HG02981 (cell line): ENCODE data around the gene MED9.
A peak's percentile ranks its signal among the peaks of the same experiment; 100 is the strongest.

Experiments used
- ATAC-seq: cut with Tn5 transposase; IDR thresholded peaks from one replicate; pipeline ENCODE4 v1.9.1; 2021; ENCODE audit warnings: mild to moderate bottlenecking, moderate library complexity; ENCODE audit not compliant: unreplicated experiment

MED9 gene

GRCh38 chr17:17487998-17488397 lies 11.2 kb downstream of the MED9 start:
- ATAC-seq, result no peak

GRCh38 chr17:17491031-17491471 lies 14.3 kb downstream of the MED9 start:
- ATAC-seq, result no peak

GRCh38 chr17:17491546-17491988 lies 14.8 kb downstream of the MED9 start:
- ATAC-seq, result no peak

GRCh38 chr17:17492085-17492484 lies 15.3 kb downstream of the MED9 start:
- no peak for ATAC-seq

GRCh38 chr17:17492571-17492970 lies 15.8 kb downstream of the MED9 start:
- no peak for ATAC-seq

GRCh38 chr17:17493249-17493985 lies 16.6 kb downstream of the MED9 start:
- no peak for ATAC-seq

- no peak for ATAC-seq
Measured at GRCh38 chr17:17493986-17494466, 17.2 kb downstream of the MED9 start.

- no peak for ATAC-seq
Measured at GRCh38 chr17:17494499-17494869, 17.7 kb downstream of the MED9 start.

GRCh38 chr17:17494870-17495535 lies 18.2 kb downstream of the MED9 start:
- no peak for ATAC-seq

- ATAC-seq, result no peak
Measured at GRCh38 chr17:17495536-17496188, 18.9 kb downstream of the MED9 start.

GRCh38 chr17:17496189-17497064 lies 19.6 kb downstream of the MED9 start, which contains the start of gene RASD1:
RASD1 (minus strand) TSS chr17:17496395; CDS start chr17:17496181, 214 bp downstream.
- peak; percentile 67 for ATAC-seq

- no peak for ATAC-seq
Measured at GRCh38 chr17:17497065-17497844, 20.5 kb downstream of the MED9 start.

GRCh38 chr17:17497845-17498520 lies 21.2 kb downstream of the MED9 start:
- ATAC-seq, result no peak

GRCh38 chr17:17498606-17499301 lies 22.0 kb downstream of the MED9 start:
- no peak for ATAC-seq

GRCh38 chr17:17499402-17500145 lies 22.8 kb downstream of the MED9 start:
- no peak for ATAC-seq

- no peak for ATAC-seq
Measured at GRCh38 chr17:17500999-17501605, 24.3 kb downstream of the MED9 start.

GRCh38 chr17:17502741-17503565 lies 26.2 kb downstream of the MED9 start:
- no peak for ATAC-seq
